Neural crest cell (in vitro differentiated cells): ENCODE data around the gene COX6A1. TPM values are rescaled to one million over a fixed set of nuclear protein-coding genes. Genes with fewer than 3 reads are reported as not detected.

Experiments used
- DNase-seq: peaks from one replicate; pipeline ENCODE4 v3.0.0; 2021; ENCODE audit warnings: low read depth, mixed read lengths, low spot score
- H3K27ac Mint-ChIP-seq: one replicate; pipeline ENCODE4 v1.8.0; 2021; ENCODE audit warnings: mild to moderate bottlenecking, mixed read lengths; ENCODE audit not compliant: unreplicated experiment
- H3K27me3 Mint-ChIP-seq: 2 replicates; pipeline ENCODE4 v1.8.0; 2021; ENCODE audit warnings: low read depth, mild to moderate bottlenecking, mixed read lengths
- H3K36me3 Mint-ChIP-seq: 2 replicates; pipeline ENCODE4 v1.8.0; 2021; ENCODE audit warnings: low read depth, mild to moderate bottlenecking, mixed read lengths
- H3K4me1 Mint-ChIP-seq: 2 replicates; pipeline ENCODE4 v1.8.0; 2021; ENCODE audit warnings: mixed read lengths
- H3K4me3 Mint-ChIP-seq: one replicate; pipeline ENCODE4 v1.8.0; 2021; ENCODE audit warnings: mild to moderate bottlenecking, mixed read lengths
- H3K9me3 Mint-ChIP-seq: 2 replicates; pipeline ENCODE4 v1.8.0; 2021; ENCODE audit warnings: mixed read lengths
- CTCF ChIP-seq: fragments of 200-600 bp; sonication (generic); conservative IDR thresholded peaks from 2 replicates; pipeline ENCODE4 v1.5.0; 2021; ENCODE audit warnings: antibody characterized with exemption, mild to moderate bottlenecking
- total RNA-seq: library from RNA; stranded (reverse); gene quantifications from 2 replicates; pipeline ENCODE4 v1.2.1, GENCODE V29; 2021

COX6A1 gene
- total RNA-seq, 1 donor from 2014 or later = 320 TPM

- Mint-ChIP-seq H3K36me3 (no peaks in the 10 kb centered on the region), H3K27ac (no peak overlapping the region), H3K27me3 (no peaks in the 10 kb centered on the region), H3K9me3 (no peaks in the 10 kb centered on the region), H3K4me1 (peaks cover 22% of the 10 kb centered on the region), H3K4me3 (no peak overlapping the region)
- no peak for TF ChIP-seq CTCF
- no peak for DNase-seq
These were observed 9.2 kb upstream of the COX6A1 start for GRCh38 chr12:120428597-120429229.

- no peaks in the 10 kb centered on the region for H3K9me3 Mint-ChIP-seq
- no peak overlapping the region for H3K27ac Mint-ChIP-seq
These were observed 8.5 kb upstream of the COX6A1 start for GRCh38 chr12:120429368-120429767.

GRCh38 chr12:120432772-120433525 lies 5.0 kb upstream of the COX6A1 start:
- no peak for TF ChIP-seq CTCF
- Mint-ChIP-seq H3K9me3 (no peaks in the 10 kb centered on the region), H3K36me3 (no peaks in the 10 kb centered on the region), H3K27ac (no peak overlapping the region), H3K27me3 (no peaks in the 10 kb centered on the region), H3K4me1 (peaks cover 21% of the 10 kb centered on the region), H3K4me3 (peak overlapping the region; percentile 69)
- no peak for DNase-seq

More at GRCh38 chr12:120429368-120429767, 8.5 kb upstream of the COX6A1 start:
- Mint-ChIP-seq H3K4me3 (peak overlapping the region; percentile 14), H3K36me3 (no peaks in the 10 kb centered on the region), H3K27me3 (no peaks in the 10 kb centered on the region), H3K4me1 (peaks cover 22% of the 10 kb centered on the region)
- TF ChIP-seq CTCF = no peak
- no peak for DNase-seq

GRCh38 chr12:120438495-120439198 lies 734 bp downstream of the COX6A1 start:
- no peak for DNase-seq
- Mint-ChIP-seq H3K4me1 (peaks cover 28% of the 10 kb centered on the region), H3K36me3 (peaks cover 3% of the 10 kb centered on the region), H3K4me3 (peak overlapping the region; percentile 92), H3K9me3 (no peaks in the 10 kb centered on the region), H3K27ac (no peak overlapping the region), H3K27me3 (no peaks in the 10 kb centered on the region)
- no peak for TF ChIP-seq CTCF

- Mint-ChIP-seq H3K36me3 (peaks cover 3% of the 10 kb centered on the region), H3K4me3 (peak overlapping the region; percentile 83), H3K27ac (no peak overlapping the region), H3K27me3 (no peaks in the 10 kb centered on the region), H3K4me1 (peaks cover 35% of the 10 kb centered on the region), H3K9me3 (no peaks in the 10 kb centered on the region)
- peak; percentile 79 for TF ChIP-seq CTCF
- peak; percentile 62 for DNase-seq
These were observed 1.8 kb downstream of the COX6A1 start for GRCh38 chr12:120439646-120440247.
